HG03432 (cell line): ENCODE data around the gene FERMT1.
"Not testable (repeated sequence)": the region's sequence is repeated elsewhere in the genome, so short reads cannot be mapped to it uniquely, and the experiment has no call there.

ENCODE experiments used
- ATAC-seq: cut with Tn5 transposase; IDR thresholded peaks from one replicate; pipeline ENCODE4 v1.9.1; 2021; ENCODE audit warnings: mild to moderate bottlenecking, moderate library complexity; ENCODE audit not compliant: unreplicated experiment

The FERMT1 gene

DNA sequence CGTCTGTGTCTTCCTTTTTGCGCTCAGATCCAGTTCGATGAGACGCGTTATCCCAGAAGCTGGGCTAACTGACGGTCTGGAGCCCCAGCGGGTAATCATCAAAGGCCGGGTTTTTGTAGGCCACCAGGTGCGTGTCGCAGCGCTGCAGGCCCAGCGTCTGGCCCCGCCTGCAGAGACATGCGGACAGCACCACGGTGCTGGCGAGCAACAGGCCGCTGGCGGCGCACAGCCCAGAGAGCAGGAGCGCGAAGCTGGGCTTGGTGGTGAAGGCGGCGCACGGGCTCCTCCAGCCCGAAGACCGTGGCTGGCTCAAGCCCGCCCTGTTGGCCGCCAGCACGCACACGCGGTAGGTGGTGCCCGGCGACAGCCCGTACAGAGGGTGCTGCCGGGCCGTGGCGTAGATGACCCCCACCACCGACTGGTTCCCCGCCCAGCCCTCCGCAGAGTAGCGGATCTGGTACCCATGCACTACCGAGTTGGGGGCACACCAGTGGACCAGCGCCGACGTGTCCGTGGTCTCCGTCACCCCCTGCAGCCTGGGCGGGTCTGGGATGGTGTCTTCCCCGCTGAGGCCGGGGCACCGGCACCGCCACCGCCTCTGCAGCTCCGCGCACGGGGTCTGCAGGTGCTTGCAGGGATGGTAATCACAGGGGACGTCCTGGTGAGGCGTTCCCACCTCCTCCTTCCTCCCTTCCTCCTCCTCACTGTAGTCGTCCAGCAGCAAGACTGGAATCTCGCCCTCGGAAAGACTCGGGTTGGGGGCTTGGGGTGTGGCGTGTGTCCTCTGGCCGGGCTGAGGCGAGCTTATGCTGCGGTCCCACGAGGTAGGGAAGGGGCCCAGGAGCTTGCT is 81.6 kb downstream of the FERMT1 start:
- ATAC-seq = no peak

- ATAC-seq = no peak
Measured at GRCh38 chr20:6040540-6040939, 82.3 kb downstream of the FERMT1 start.

- ATAC-seq = no peak
Measured at GRCh38 chr20:6039766-6040165, 83.1 kb downstream of the FERMT1 start.

DNA sequence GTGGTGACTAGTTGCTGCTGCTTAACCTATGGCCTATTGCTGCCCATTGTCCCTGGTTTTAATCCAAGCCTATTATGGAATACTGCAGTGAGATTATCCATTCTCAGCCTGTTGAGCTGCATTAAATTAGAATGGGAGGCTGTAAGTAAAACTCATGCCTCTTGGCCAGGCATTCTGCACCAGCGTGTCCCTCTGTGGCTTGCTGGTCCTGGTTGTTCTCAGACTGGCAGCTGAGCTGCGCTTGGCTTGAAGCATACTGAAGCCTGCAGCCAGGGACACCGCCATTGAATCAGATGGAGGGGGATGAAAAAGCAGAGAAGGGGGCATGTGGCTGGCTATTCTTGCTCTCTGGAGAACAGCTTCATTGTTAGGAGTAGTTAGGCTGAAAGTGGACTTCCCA is 84.6 kb downstream of the FERMT1 start:
- ATAC-seq = no peak

DNA sequence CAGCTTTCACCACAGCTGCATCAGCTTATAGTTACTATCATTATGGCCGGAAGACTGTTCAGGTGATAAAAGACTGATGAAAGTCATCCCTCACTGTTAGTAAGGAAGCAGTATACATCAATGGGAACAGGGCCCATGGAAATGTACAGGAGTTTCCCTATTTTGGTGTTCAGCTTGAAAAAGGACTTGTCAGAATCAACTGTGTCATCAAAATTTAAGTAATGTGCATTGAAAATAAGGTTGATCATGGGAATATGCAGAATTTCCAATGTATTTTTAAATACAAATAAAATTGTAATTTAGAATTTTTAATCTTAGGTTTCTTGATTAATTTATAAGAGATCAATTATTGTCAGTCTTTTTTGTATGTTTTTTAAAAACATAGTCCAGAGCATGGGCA is 85.7 kb downstream of the FERMT1 start:
- ATAC-seq = no peak

DNA sequence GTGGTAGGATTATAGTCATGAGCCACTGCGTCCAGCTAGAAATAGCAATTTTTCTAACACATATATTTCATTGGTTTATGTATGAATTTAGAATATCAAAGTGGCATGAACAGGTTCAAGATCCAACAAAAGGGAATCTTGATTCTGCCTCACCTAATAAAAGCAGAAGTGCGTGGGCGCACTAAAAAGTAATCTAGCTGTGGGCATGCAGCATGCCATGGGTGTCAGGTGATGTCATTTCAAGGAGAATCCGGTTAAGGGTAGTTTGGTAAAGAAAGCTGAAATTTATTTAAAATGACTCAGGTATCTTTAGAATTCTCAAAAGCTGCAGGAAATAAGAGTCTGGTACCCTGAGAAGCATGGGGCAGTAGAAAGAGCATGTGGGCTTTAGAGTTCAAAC is 86.6 kb downstream of the FERMT1 start:
- ATAC-seq = no peak

DNA sequence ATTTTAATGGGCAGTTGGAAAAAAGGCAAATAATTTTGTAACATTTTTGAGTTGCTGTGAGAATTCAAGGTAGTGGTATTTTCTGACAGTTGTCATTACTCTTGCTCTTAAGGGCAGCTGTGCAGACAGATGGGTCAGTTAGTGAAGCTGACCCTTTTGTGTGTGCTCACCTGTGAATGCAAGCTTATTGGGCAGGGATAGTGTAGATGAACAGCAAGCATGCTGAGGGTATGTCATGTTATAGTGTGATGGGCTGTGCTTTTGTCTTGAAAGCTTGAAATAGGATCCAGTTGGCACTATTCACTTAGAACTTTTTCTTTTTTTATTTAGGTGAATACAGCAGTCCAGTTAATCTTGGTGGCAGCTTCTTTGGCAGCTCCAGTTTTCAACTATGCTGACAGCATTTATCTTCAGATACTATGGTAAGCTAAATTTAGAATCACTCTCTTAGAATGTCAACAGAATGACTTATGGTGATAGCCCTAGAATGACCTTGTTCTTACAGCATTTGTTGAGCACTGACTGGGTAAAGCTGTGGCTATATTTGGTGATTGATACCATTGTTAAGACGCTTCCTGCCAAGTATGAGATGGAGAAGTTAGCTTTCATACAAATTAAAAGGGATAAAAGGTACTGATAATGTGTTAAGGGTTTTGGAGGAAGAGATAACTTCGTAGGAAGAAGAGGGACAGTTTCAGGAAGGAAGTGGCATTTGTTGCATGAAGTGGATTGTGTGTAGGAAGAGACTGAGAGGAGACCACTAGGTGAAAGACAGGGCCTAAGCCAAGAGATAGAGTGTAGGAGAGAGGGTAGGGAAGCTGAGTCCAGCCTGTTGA is 88.5 kb downstream of the FERMT1 start:
- ATAC-seq = no peak

DNA sequence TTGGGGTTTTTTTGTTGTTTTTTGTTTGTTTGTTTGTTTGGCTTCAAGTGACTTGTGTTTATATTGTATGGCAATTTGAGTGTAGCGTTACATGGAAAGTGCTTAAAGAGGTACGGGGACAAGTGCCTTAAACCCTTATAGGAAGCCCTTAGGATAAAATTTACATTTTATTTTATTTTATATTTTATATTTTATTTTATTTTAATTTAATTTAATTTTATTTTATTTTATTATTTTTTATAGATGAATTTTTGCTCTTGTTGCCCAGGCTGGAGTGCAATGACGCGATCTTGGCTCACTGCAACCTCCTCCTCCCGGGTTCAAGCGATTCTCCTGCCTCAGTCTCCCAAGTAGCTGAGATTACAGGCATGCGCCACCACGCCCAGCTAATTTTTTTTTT is 89.9 kb downstream of the FERMT1 start:
- not testable (repeated sequence) for ATAC-seq

DNA sequence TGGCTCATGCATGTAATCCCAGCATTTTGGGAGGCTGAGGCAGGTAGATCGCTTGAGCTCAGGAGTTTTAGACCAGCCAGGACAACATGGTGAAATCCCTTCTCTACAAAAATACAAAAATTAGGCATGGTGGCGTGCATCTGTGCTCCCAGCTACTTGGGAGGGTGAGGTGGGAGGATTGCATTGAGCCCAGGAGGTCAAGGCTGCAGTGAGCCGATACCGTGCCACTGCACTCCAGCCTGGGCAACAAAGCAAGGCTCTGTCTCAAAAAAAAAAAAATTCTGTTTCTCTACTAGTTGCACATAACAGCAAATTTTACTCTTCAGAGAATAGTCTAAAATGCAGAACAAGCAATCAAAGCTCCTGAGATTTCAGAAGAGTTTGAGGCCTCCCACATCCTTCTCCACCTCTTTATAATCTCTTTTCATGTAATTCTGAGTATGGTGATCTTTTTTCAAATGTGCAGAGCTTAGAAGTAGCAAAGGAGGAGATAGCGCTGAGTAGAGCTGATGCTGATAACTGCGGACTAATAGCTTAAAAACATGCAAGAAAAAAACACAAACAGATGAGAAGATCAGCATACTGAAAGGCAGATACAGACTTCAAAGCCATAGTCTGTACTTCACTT is 92.3 kb downstream of the FERMT1 start:
- ATAC-seq = no peak

GRCh38 chr20:6029538-6029937 is 93.3 kb downstream of the FERMT1 start:
- ATAC-seq = no peak

- no peak for ATAC-seq
Measured at GRCh38 chr20:6028818-6029217, 94.0 kb downstream of the FERMT1 start.

DNA sequence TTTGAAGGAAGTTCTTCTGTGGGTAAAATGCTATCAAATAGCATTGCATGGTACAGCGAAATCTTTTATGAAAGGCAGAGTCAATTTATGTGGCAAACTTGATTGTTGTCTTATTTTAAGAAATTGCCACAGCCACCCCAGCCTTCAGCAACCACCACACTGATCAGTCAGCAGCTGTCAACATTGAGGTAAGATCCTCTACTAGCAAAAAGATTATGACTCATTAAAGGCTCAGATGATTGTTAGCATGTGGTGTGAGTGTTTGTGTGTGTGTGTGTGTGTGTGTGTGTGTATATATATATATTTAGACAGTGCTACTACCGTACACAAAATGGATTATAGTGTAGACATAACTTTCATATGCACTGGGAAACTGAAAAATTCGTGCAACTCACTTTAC is 96.8 kb downstream of the FERMT1 start:
- ATAC-seq = no peak
